Left ventricle myocardium inferior (tissue), 1 donor: ENCODE data around the gene ALDOB. TPM values are rescaled to one million over a fixed set of nuclear protein-coding genes. Genes with fewer than 3 reads are reported as not detected.
A peak's percentile ranks its signal among the peaks of the same experiment; 100 is the strongest.

Experiments used
- DNase-seq: peaks from one replicate; pipeline ENCODE4 v3.0.0-alpha.2; 2020
- H3K27ac ChIP-seq: fragments of 200-600 bp; replicated peaks from 2 replicates; pipeline ENCODE4 v1.8.0; 2021
- H3K27me3 ChIP-seq: fragments of 200-600 bp; 2 replicates; pipeline ENCODE4 v1.8.0; 2021; ENCODE audit warnings: low read depth
- H3K36me3 ChIP-seq: fragments of 200-600 bp; 2 replicates; pipeline ENCODE4 v1.8.0; 2021
- H3K4me1 ChIP-seq: fragments of 200-600 bp; 2 replicates; pipeline ENCODE4 v1.8.0; 2021
- H3K4me3 ChIP-seq: fragments of 200-600 bp; 2 replicates; pipeline ENCODE4 v1.8.0; 2021; ENCODE audit warnings: mild to moderate bottlenecking, moderate library complexity
- H3K9me3 ChIP-seq: fragments of 200-600 bp; replicated peaks from 2 replicates; pipeline ENCODE4 v1.8.0; 2021
- intact Hi-C: fragments of 100-400 bp; cut with micrococcal nuclease; formaldehyde crosslinking; loops from one replicate; pipeline ENCODE4 v1.11.0; 2022
- total RNA-seq: library from RNA; stranded (reverse); fragmentation: NEBNext Ultra II Directional; extraction: Animal tissue kit (Norgen Biotek cat#: 25700); gene quantifications from one replicate; pipeline ENCODE4 v1.2.1, GENCODE V29; 2021
- TF ChIP-seq, protein P1 (sequence below): fragments of 200-600 bp; IDR thresholded peaks from 2 replicates; pipeline ENCODE4 v1.8.0; 2021; ENCODE audit warnings: antibody characterized with exemption, mild to moderate bottlenecking, borderline replicate concordance
- donor health status: DM: no; HTN: yes; CAD: no; lungs with severe emphysema.

Gene ALDOB
- total RNA-seq, 1 donor from 2014 or later = 0.41 TPM

DNA sequence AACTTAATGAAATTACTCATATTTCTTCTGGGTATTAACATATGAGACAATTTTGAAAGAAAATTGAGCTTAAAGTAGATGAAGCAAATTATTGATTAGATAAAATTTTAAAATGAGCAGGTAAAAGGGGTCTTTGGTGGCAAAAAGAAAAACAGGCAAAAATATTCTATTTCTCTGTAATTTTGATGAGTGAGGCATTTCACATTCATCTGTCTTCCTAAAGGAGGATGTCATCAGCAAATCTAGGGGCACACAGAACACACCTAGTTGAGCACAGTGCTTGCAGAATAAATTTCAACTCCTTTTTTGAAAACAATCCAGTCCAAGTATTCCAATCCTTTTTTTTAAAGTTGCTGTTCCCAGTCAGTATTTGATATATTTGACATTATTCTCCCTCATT, 20.7 kb downstream of the ALDOB start:
- Histone ChIP-seq H3K36me3 (peaks cover 58% of the 10 kb centered on the region), H3K27me3 (no peaks in the 10 kb centered on the region), H3K4me3 (no peak overlapping the region), H3K4me1 (peaks cover 3% of the 10 kb centered on the region), H3K27ac (no peak overlapping the region), H3K9me3 (peaks cover 96% of the 10 kb centered on the region)
- intact Hi-C loops = no loop called here
- DNase-seq = no peak
- TF ChIP-seq, protein P1, sequence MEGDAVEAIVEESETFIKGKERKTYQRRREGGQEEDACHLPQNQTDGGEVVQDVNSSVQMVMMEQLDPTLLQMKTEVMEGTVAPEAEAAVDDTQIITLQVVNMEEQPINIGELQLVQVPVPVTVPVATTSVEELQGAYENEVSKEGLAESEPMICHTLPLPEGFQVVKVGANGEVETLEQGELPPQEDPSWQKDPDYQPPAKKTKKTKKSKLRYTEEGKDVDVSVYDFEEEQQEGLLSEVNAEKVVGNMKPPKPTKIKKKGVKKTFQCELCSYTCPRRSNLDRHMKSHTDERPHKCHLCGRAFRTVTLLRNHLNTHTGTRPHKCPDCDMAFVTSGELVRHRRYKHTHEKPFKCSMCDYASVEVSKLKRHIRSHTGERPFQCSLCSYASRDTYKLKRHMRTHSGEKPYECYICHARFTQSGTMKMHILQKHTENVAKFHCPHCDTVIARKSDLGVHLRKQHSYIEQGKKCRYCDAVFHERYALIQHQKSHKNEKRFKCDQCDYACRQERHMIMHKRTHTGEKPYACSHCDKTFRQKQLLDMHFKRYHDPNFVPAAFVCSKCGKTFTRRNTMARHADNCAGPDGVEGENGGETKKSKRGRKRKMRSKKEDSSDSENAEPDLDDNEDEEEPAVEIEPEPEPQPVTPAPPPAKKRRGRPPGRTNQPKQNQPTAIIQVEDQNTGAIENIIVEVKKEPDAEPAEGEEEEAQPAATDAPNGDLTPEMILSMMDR = no peak

DNA sequence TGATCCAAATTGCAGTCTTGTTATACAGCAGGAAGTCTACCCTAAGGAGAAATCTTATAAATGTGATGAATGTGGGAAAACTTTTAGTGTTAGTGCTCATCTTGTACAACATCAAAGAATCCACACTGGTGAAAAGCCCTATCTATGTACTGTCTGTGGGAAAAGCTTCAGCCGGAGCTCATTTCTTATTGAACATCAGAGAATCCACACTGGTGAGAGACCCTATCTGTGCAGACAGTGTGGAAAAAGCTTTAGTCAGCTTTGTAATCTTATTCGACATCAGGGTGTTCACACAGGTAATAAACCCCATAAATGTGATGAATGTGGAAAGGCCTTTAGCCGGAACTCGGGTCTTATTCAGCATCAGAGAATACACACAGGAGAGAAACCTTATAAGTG, 26.5 kb downstream of the ALDOB start:
- intact Hi-C loops = loop anchor here (10.0 kb wide), 1 partner anchor 126 kb away; the partner anchor contains the start of gene RNF20
- H3K36me3 ChIP-seq = peaks cover 97% of the 10 kb centered on the region
- DNase-seq = no peak

DNA sequence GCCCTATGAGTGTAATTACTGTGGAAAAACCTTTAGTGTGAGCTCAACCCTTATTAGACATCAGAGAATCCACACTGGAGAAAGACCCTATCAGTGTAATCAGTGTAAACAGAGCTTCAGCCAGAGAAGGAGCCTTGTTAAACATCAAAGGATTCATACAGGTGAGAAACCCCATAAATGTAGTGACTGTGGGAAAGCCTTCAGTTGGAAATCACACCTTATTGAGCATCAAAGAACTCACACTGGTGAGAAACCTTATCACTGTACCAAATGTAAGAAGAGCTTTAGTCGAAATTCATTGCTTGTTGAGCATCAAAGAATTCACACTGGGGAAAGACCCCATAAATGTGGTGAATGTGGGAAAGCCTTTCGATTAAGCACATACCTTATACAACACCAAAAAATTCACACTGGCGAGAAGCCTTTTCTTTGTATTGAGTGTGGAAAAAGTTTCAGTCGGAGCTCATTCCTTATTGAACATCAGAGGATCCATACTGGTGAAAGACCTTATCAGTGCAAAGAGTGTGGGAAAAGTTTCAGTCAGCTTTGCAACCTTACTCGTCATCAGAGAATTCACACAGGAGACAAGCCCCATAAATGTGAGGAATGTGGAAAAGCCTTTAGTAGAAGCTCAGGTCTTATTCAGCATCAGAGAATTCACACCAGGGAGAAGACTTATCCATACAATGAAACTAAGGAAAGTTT, 27.0 kb downstream of the ALDOB start:
- Histone ChIP-seq H3K9me3 (peaks cover 100% of the 10 kb centered on the region), H3K27ac (no peak overlapping the region), H3K4me1 (no peaks in the 10 kb centered on the region), H3K36me3 (peaks cover 98% of the 10 kb centered on the region), H3K4me3 (no peak overlapping the region), H3K27me3 (no peaks in the 10 kb centered on the region)
- no peak for DNase-seq
- intact Hi-C loops = loop anchor here (10.0 kb wide), 1 partner anchor 126 kb away; the partner anchor contains the start of gene RNF20
- TF ChIP-seq, protein P1 = no peak

More for the DNA sequence above, 26.5 kb downstream of the ALDOB start:
- H3K4me1 ChIP-seq = no peaks in the 10 kb centered on the region
- TF ChIP-seq, protein P1 = no peak
- H3K9me3 ChIP-seq = peaks cover 100% of the 10 kb centered on the region
- no peak overlapping the region for H3K4me3 ChIP-seq
- no peaks in the 10 kb centered on the region for H3K27me3 ChIP-seq
- no peak overlapping the region for H3K27ac ChIP-seq

DNA sequence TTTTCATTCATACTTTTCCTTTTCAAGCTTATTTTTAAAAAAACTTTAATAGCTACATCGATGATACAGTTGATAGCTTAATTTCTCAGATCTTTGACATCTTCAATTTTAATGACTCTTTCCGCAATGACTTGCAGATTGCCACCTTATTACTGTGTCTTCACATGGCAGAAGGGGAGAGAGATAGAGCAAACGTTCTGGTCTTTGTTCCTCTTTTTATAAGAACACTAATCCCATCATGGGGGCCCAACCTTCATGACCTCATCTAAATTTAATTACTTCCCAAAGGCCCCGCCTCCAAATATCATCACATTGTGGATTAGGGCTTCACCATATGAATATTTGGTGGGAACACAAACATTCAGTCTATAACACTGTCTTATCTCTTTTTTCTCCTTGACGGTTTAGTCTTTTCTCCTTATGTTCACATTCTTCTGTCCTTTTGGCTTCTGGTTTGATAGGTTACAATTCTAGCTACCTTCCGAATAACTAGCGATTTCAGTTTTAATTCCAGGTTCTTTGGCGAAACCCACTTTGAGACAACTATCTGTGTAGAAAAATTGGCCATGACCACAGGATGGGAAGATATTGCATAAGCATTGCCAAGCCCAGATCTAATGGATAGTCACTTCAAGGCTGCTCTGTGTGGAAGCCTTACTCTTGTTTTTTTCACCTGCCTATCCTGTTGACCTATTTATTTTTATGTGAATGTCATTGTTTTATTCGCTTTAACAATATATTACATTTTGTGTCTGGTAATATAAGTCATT, 31.9 kb downstream of the ALDOB start:
- intact Hi-C loops = loop anchor here (10.0 kb wide), 1 partner anchor 131 kb away; the partner anchor contains the start of gene RNF20
- TF ChIP-seq, protein P1 = no peak
- Histone ChIP-seq H3K4me3 (no peak overlapping the region), H3K4me1 (peaks cover 41% of the 10 kb centered on the region), H3K36me3 (peaks cover 85% of the 10 kb centered on the region), H3K27ac (no peak overlapping the region), H3K27me3 (no peaks in the 10 kb centered on the region), H3K9me3 (peaks cover 73% of the 10 kb centered on the region)
- DNase-seq = no peak

DNA sequence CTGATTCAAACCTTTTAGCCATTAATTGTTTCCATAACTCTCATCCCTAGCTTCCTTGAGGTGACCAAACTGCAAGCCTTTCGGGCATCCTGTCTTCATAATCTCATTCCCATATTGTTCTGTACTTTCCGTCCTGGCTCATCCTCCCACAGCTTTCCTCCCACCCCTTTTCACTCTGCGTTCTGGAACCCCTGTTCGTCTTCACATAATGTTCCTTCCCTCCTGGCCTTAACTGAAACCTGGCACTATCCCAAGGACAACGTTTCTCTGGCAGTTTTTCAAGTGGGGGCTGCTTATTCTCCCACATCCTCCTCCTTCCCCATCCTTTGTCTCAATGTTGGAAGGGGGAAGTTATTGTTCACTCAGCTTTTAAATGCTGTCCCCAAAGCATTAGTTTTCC, 35.5 kb downstream of the ALDOB start:
- H3K4me1 ChIP-seq = peaks cover 73% of the 10 kb centered on the region
- intact Hi-C loops = loop anchor here (10.0 kb wide), 1 partner anchor 135 kb away; the partner anchor contains the start of gene RNF20

More for the DNA sequence above, 35.5 kb downstream of the ALDOB start:
- H3K36me3 ChIP-seq = peaks cover 58% of the 10 kb centered on the region
- TF ChIP-seq, protein P1 = no peak
- peak overlapping the region; percentile 85 for H3K4me3 ChIP-seq
- no peaks in the 10 kb centered on the region for H3K27me3 ChIP-seq
- peak overlapping the region; percentile 93 for H3K27ac ChIP-seq
- DNase-seq = peak; percentile 30
- peaks cover 37% of the 10 kb centered on the region for H3K9me3 ChIP-seq
